Activated CD8-positive, alpha-beta T cell treated with anti-CD3 and anti-CD28 coated beads, Interleukin-2, amount 10 ng/mL, durations not matched to agents 7 days and 5 days (primary cell): ENCODE results near the gene ST3GAL3. TPM values are rescaled to one million over a fixed set of nuclear protein-coding genes. Genes with fewer than 3 reads are reported as not detected.
"Not testable (repeated sequence)": the region's sequence is repeated elsewhere in the genome, so short reads cannot be mapped to it uniquely, and the experiment has no call there.

Experiments used
- ATAC-seq: fragments of 150-1000 bp; cut with Tn5 transposase; one replicate; pipeline ENCODE4 v1.10.0; 2021; ENCODE audit warnings: moderate library complexity
- CTCF ChIA-PET: fragments of 350-600 bp; sonication (Branson Sonifier 250); formaldehyde crosslinking; loops from one replicate; lab custom pipeline; 2021; ENCODE audit warnings: antibody characterized with exemption; lab: Charles Lee
- POLR2A ChIA-PET: fragments of 350-600 bp; sonication (Branson Sonifier 250); formaldehyde crosslinking; loops from one replicate; lab custom pipeline; 2021; ENCODE audit warnings: antibody characterized with exemption; lab: Charles Lee
- DNase-seq: peaks from one replicate; pipeline ENCODE4 v3.0.0-alpha.2; 2020
- H3K27ac Mint-ChIP-seq: one replicate; pipeline ENCODE4 v1.8.0; 2021; ENCODE audit warnings: mild to moderate bottlenecking, mixed read lengths
- H3K27me3 Mint-ChIP-seq: one replicate; pipeline ENCODE4 v1.8.0; 2021; ENCODE audit warnings: low read depth, mixed read lengths
- H3K36me3 Mint-ChIP-seq: one replicate; pipeline ENCODE4 v1.8.0; 2021; ENCODE audit warnings: low read depth, mixed read lengths
- H3K4me1 Mint-ChIP-seq: one replicate; pipeline ENCODE4 v1.8.0; 2021; ENCODE audit warnings: low read depth, mixed read lengths
- H3K4me3 Mint-ChIP-seq: one replicate; pipeline ENCODE4 v1.8.0; 2021; ENCODE audit warnings: mild to moderate bottlenecking, mixed read lengths
- H3K9me3 Mint-ChIP-seq: one replicate; pipeline ENCODE4 v1.8.0; 2022; ENCODE audit warnings: mixed read lengths; ENCODE audit not compliant: insufficient read depth
- total RNA-seq, 2 experiments: library from RNA; stranded (reverse); gene quantifications; one replicate each; pipeline ENCODE4 v1.2.3, GENCODE V29; 2021

The ST3GAL3 gene
- total RNA-seq, 2 experiments from 2014 or later, result 20.4 to 23.3 TPM

DNA sequence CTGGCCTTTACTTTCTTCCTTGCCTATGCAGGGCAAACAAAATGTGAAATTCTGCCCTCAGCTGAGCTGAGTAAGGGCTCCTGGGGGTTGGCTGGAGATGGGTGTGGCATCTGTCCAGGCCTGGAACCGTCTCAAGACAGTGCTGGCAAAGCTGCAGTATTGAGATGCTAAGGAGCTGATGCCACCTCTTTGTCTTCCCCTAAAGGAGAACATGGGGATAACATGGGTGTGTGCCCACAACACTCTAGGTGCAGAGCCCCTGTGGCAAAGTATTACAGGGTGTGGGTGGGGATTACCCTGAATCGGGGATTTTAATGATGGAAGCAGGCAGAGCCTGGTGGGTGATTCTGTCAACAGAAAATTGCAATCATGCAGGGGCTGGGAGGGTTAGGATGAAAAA, 2.5 kb upstream of the ST3GAL3 start:
- H3K9me3 Mint-ChIP-seq, result no peaks in the 10 kb centered on the region
- no peak for DNase-seq
- H3K27ac Mint-ChIP-seq, result no peak overlapping the region
- ChIA-PET POLR2A (interaction anchor here (0.6 kb wide), 2 partner anchors 447 to 637 kb away, joined by 3 read pairs; no protein-coding TSS in a partner anchor), CTCF (interaction anchor here (1.0 kb wide), 1 partner anchor 54 kb away, joined by 4 read pairs; the partner anchor contains the start of gene KDM4A)
- no peaks in the 10 kb centered on the region for H3K27me3 Mint-ChIP-seq
- peaks cover 30% of the 10 kb centered on the region for H3K4me1 Mint-ChIP-seq
- no peak for ATAC-seq
- H3K36me3 Mint-ChIP-seq, result peaks cover 43% of the 10 kb centered on the region
- no peak overlapping the region for H3K4me3 Mint-ChIP-seq

DNA sequence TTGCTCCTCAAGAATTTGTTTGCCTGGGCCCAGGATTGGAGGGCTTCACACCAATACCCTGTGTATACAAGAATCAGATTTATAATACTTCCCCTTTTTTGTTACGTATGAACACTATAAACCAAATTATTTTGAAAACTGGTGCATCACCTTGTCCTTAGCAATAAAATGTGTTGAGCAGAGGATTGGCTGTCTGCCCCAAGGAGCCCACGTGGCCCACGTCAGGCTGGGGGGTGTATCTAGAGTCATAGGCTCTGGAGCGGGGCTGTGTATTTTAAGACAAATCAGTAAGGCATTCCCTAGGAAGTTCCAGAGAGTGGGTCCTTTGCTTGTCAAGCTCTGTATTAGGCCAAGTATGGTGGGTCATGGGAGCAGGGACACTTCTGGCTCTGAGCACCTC, 2.0 kb upstream of the ST3GAL3 start:
- peaks cover 45% of the 10 kb centered on the region for H3K36me3 Mint-ChIP-seq

GRCh38 chr1:43705982-43706597, 1.2 kb upstream of the ST3GAL3 start:
- ATAC-seq (no peak), DNase-seq (no peak)
- peaks cover 36% of the 10 kb centered on the region for H3K4me1 Mint-ChIP-seq
- peak overlapping the region; percentile 82 for H3K27ac Mint-ChIP-seq
- no peaks in the 10 kb centered on the region for H3K9me3 Mint-ChIP-seq
- peaks cover 46% of the 10 kb centered on the region for H3K36me3 Mint-ChIP-seq
- POLR2A ChIA-PET, result interaction anchor here (0.6 to 2.4 kb wide), 5 partner anchors 19 to 237 kb away, joined by 3 to 20 read pairs (median 3); partner anchors contain the start of gene KDM4A
- H3K4me3 Mint-ChIP-seq, result peak overlapping the region; percentile 91
- H3K27me3 Mint-ChIP-seq, result no peaks in the 10 kb centered on the region
- CTCF ChIA-PET, result interaction anchor here (0.6 to 1.3 kb wide), 5 partner anchors 53 to 344 kb away, joined by 3 to 4 read pairs (median 3); no protein-coding TSS in a partner anchor

More for the DNA sequence above, 2.0 kb upstream of the ST3GAL3 start:
- POLR2A ChIA-PET, result interaction anchor here (0.6 to 2.4 kb wide), 3 partner anchors 55 to 637 kb away, joined by 3 to 20 read pairs (median 3); partner anchors contain the start of gene KDM4A
- peaks cover 32% of the 10 kb centered on the region for H3K4me1 Mint-ChIP-seq
- no peak overlapping the region for H3K4me3 Mint-ChIP-seq
- CTCF ChIA-PET, result interaction anchor here (1.2 to 1.3 kb wide), 2 partner anchors 52 to 230 kb away, joined by 3 to 4 read pairs; no protein-coding TSS in a partner anchor
- H3K27ac Mint-ChIP-seq, result peak overlapping the region; percentile 9
- no peaks in the 10 kb centered on the region for H3K27me3 Mint-ChIP-seq
- no peak for ATAC-seq
- DNase-seq, result no peak
- H3K9me3 Mint-ChIP-seq, result no peaks in the 10 kb centered on the region

DNA sequence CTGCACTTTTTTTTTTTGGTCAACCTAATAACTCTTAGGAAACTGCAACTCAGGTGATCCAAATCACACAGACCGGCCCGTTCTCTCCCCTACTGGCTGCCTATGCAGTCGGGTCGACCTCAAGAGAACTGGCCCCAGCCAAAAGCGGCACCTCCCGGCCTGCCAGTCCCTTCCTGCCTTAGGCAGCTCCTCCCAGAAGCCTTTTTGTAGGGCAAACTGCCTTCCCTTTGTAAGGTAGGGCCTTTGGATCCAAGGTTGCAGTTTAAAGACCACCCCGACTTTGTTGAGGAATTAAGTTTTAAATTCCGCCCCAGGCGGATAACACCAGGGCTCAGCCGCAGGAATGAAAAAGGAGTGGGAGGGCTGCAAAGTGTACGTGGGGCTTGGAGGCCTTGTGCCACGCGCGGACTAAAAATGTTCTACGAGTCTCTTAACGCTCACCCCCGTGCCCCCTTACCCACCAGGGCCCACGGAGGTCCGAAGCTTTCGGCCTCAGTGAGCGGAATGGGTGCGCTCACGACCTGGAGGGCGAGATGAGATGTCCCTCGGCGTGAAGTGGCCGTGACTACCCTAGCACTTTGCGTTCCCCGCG, 642 bp upstream of the ST3GAL3 start:
- Mint-ChIP-seq H3K27ac (peak overlapping the region; percentile 82), H3K9me3 (no peaks in the 10 kb centered on the region), H3K4me1 (peaks cover 39% of the 10 kb centered on the region), H3K4me3 (peak overlapping the region; percentile 91), H3K27me3 (no peaks in the 10 kb centered on the region), H3K36me3 (peaks cover 43% of the 10 kb centered on the region)
- DNase-seq, result peak; percentile 32
- ChIA-PET POLR2A (interaction anchor here (0.5 to 2.4 kb wide), 12 partner anchors 8 to 925 kb away, joined by 3 to 20 read pairs (median 3); partner anchors contain the start of gene KDM4A), CTCF (interaction anchor here (0.6 to 1.3 kb wide), 5 partner anchors 53 to 343 kb away, joined by 3 to 10 read pairs (median 3); no protein-coding TSS in a partner anchor)
- no peak for ATAC-seq

GRCh38 chr1:43708002-43708410, 670 bp downstream of the ST3GAL3 start:
- CTCF ChIA-PET, result interaction anchor here (1.2 to 4.1 kb wide), 3 partner anchors 16 to 227 kb away, joined by 3 to 24 read pairs (median 3); no protein-coding TSS in a partner anchor
- H3K36me3 Mint-ChIP-seq, result peaks cover 38% of the 10 kb centered on the region
- peaks cover 41% of the 10 kb centered on the region for H3K4me1 Mint-ChIP-seq
- peak; percentile 43 for DNase-seq
- peak overlapping the region; percentile 90 for H3K27ac Mint-ChIP-seq
- no peak for ATAC-seq
- POLR2A ChIA-PET, result interaction anchor here (0.6 to 1.0 kb wide), 3 partner anchors 58 to 174 kb away, joined by 3 to 6 read pairs (median 3); partner anchors contain the start of gene KDM4A
- H3K9me3 Mint-ChIP-seq, result no peaks in the 10 kb centered on the region
- H3K27me3 Mint-ChIP-seq, result no peaks in the 10 kb centered on the region
- H3K4me3 Mint-ChIP-seq, result peak overlapping the region; percentile 91

- Mint-ChIP-seq H3K27ac (no peak overlapping the region), H3K9me3 (no peaks in the 10 kb centered on the region), H3K4me1 (peaks cover 30% of the 10 kb centered on the region), H3K4me3 (no peak overlapping the region), H3K36me3 (peaks cover 17% of the 10 kb centered on the region), H3K27me3 (no peaks in the 10 kb centered on the region)
- ATAC-seq (no peak), DNase-seq (no peak)
- POLR2A ChIA-PET, result no interaction called here
- CTCF ChIA-PET, result interaction anchor here (0.7 to 4.1 kb wide), 4 partner anchors 52 to 224 kb away, joined by 4 to 24 read pairs (median 4); no protein-coding TSS in a partner anchor
Observed at GRCh38 chr1:43711049-43711448, 3.7 kb downstream of the ST3GAL3 start.

DNA sequence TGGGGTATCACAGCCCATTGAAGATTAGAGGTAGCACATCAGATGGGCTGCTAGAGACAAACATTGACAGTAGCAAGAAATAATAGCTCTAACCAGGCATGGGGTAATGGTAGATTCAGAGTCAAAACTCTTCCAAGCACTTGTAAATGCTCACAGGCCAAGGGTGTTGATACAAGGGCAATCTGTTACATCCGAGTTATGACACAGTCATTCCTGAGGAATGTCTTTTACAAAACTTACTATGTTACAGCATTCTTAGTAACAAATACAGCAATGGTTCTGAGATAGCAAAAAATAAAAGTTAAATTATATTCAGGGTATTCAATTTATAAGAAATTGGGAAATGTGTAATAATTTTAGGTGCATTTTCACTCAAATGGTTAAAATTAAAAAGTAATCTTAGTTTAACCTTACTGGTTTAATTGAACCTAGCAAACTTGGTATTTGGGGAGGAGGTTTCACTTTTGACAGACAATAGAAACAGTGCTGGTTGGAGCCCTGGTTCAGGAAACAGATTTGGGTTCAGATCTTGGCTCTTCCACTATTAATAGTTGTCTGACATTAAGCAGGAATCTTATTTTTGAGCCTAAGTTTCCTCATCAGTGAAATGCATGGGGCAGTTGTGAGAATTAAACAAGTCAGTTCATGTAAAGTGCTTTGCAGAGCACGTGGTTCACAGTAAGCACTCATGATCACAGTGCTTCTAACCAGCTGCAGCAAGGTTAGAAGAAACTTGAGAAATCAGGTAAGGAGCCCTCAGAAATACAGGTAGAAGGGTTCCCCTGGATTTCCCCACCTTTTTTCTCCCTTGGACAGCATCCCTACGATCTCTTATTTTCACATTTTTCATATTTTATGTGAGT, 4.4 kb downstream of the ST3GAL3 start:
- Mint-ChIP-seq H3K4me3 (no peak overlapping the region), H3K9me3 (no peaks in the 10 kb centered on the region), H3K4me1 (peaks cover 23% of the 10 kb centered on the region), H3K36me3 (peaks cover 17% of the 10 kb centered on the region), H3K27ac (no peak overlapping the region), H3K27me3 (no peaks in the 10 kb centered on the region)
- no peak for ATAC-seq
- no peak for DNase-seq
- ChIA-PET CTCF (interaction anchor here (1.3 to 4.1 kb wide), 2 partner anchors 223 kb away, joined by 6 to 24 read pairs; no protein-coding TSS in a partner anchor), POLR2A (no interaction called here)

- Mint-ChIP-seq H3K27ac (no peak overlapping the region), H3K27me3 (no peaks in the 10 kb centered on the region), H3K4me1 (peaks cover 2% of the 10 kb centered on the region), H3K36me3 (no peaks in the 10 kb centered on the region), H3K9me3 (no peaks in the 10 kb centered on the region), H3K4me3 (no peak overlapping the region)
- no peak for DNase-seq
- POLR2A ChIA-PET, result no interaction called here
- ATAC-seq, result no peak
- CTCF ChIA-PET, result no interaction called here
Observed at GRCh38 chr1:43716559-43717281, 9.4 kb downstream of the ST3GAL3 start.

DNA sequence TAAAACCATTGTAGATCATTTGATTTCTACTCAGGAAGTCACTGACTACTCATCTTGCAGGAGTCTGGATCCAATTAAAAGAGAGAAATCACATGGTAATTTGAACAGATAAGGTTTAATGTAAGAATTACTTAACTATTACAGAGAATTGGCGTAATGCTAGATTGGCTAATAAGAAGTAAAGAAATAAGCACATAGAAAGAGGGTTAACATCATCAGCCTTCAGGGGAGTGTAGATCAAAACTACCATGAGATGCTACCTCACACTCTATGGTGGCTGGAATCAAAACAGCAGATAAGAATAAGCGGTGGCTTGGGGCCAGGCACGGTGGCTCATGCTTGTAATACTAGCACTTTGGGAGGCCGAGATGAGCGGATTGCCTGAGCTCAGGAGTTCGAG, 11.7 kb downstream of the ST3GAL3 start:
- no peaks in the 10 kb centered on the region for H3K4me1 Mint-ChIP-seq
- no peak overlapping the region for H3K4me3 Mint-ChIP-seq
- H3K9me3 Mint-ChIP-seq, result no peaks in the 10 kb centered on the region
- no peak for DNase-seq
- H3K36me3 Mint-ChIP-seq, result no peaks in the 10 kb centered on the region
- POLR2A ChIA-PET, result no interaction called here
- no peak for ATAC-seq
- H3K27me3 Mint-ChIP-seq, result no peaks in the 10 kb centered on the region
- CTCF ChIA-PET, result interaction anchor here (1.1 kb wide), 1 partner anchor 216 kb away, joined by 3 read pairs; no protein-coding TSS in a partner anchor
- H3K27ac Mint-ChIP-seq, result no peak overlapping the region

- POLR2A ChIA-PET, H3K27ac Mint-ChIP-seq, H3K27me3 Mint-ChIP-seq, H3K4me1 Mint-ChIP-seq, DNase-seq, H3K36me3 Mint-ChIP-seq, ATAC-seq, H3K9me3 Mint-ChIP-seq, H3K4me3 Mint-ChIP-seq: not testable (repeated sequence)
- CTCF ChIA-PET, result interaction anchor here (1.1 kb wide), 1 partner anchor 215 kb away, joined by 3 read pairs; no protein-coding TSS in a partner anchor
Observed at GRCh38 chr1:43719670-43720419, 12.5 kb downstream of the ST3GAL3 start.
